GM18907 (cell line): ENCODE measurements around the gene FBXL22.

ENCODE experiments used
- ATAC-seq: cut with Tn5 transposase; IDR thresholded peaks from one replicate; pipeline ENCODE4 v1.9.1; 2021; ENCODE audit warnings: mild to moderate bottlenecking, moderate library complexity; ENCODE audit not compliant: unreplicated experiment

FBXL22 gene

GRCh38 chr15:63593705-63594671, 3.2 kb upstream of the FBXL22 start:
- no peak for ATAC-seq

GRCh38 chr15:63595065-63595464, 2.1 kb upstream of the FBXL22 start:
- no peak for ATAC-seq

GRCh38 chr15:63595688-63596087, 1.5 kb upstream of the FBXL22 start:
- ATAC-seq, result no peak

GRCh38 chr15:63596676-63597037, 530 bp upstream of the FBXL22 start:
- no peak for ATAC-seq

DNA sequence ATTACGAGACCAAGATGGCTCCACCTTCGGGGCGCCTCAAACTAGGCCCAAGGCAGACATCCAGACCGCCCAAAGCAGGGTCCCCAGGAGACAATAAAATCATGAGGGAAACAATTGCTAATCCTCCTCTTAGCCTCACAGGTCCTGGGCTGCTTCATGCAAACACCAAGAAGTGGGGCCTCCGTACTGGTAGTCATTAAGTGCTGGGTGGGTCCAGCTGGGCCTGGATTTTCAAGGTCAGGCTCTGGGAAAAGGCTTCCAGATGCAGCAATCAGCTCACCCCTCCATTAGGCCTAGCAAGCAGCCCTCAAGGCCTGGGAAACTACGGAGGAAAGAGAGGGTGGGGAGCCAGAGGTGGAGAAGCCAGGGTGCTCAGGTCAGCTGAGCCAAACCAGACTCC, 634 bp downstream of the FBXL22 start:
- no peak for ATAC-seq

GRCh38 chr15:63598473-63599400, 1.6 kb downstream of the FBXL22 start:
- ATAC-seq, result no peak

DNA sequence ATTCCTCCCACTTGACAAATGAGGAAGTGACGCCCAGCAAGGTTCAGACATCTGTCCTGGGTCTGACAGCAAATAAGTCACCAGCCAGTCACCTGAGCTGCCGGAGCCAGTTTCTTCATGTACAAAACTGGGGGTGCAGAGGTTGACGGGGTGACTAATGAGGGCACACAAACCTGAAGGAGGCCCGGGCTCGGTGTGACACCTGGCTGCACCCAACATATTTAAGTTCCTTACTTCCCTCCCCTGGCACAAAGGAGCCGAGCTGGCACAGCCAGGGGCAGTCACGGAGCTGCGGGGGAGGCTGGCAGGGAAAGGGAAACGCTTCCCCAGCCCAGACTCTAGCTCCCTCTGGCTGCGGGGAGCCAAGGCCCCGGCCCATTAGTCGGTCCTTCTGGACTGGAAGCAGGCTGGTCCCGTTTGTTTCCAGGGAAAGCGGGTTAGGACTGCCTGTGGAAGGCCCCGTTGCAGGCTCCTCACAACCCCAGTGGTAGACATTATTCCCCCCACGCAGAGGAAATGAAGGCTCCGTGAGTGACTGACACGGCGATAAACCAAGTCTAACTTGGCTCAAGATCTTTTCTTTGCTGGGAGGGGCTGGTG, 2.3 kb downstream of the FBXL22 start:
- no peak for ATAC-seq

DNA sequence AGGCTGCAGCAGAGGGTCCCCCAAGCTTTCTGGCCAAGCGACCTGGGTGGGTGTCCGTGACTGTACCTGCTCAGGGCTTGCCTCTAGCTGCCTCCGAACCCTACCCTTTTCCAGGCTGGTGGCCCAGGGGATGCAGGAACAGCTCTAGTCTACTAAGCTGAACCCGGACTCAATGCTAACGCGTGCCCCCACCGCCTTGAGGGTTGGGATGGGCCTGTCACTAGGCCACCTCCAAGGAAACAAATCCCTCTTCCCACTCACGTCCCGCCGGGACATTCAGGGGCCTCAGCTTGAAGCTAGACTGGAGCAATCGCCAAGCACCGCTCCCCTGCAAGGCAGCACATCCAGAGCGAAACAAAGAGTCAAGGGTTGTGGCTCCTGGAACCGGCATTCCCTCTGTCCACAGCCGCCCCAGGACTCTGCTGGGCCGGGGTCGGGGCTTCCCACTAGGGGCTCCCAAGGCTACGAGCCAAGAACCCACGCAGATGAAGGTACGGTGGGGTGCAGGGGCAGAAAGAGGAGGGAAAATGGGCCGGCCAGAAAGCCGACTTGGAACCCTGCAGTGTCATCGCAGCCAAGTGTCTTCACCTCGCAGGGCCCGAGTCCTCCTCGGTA, 2.9 kb downstream of the FBXL22 start:
- peak; percentile 7 for ATAC-seq

- ATAC-seq, result peak; percentile 69
These were observed 3.4 kb downstream of the FBXL22 start for GRCh38 chr15:63600616-63601025.

- ATAC-seq, result peak; percentile 15
These were observed 4.0 kb downstream of the FBXL22 start for GRCh38 chr15:63601026-63601703.

- ATAC-seq, result no peak
These were observed 4.6 kb downstream of the FBXL22 start for GRCh38 chr15:63601704-63602185.

DNA sequence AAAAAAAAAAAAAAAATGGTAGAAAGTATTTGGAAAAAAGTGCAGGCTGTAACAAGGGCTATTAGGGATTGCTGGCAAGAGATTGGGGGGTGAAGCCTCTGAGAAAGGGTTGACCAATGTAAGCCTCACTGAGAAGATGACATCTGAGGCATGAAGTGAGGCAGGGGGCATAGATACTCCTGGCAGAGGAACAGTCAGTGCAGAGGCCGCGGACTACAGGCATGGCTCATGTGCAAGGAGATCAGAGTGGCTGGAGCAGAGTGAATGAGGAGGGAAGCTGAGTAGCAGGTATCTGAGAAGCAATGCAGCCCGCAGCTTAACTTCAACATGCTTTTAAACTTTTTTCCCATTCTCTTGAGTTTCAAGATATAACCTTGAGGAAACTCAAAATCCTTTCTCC, 5.4 kb downstream of the FBXL22 start:
- no peak for ATAC-seq

GRCh38 chr15:63603516-63603915, 6.3 kb downstream of the FBXL22 start:
- ATAC-seq, result no peak

DNA sequence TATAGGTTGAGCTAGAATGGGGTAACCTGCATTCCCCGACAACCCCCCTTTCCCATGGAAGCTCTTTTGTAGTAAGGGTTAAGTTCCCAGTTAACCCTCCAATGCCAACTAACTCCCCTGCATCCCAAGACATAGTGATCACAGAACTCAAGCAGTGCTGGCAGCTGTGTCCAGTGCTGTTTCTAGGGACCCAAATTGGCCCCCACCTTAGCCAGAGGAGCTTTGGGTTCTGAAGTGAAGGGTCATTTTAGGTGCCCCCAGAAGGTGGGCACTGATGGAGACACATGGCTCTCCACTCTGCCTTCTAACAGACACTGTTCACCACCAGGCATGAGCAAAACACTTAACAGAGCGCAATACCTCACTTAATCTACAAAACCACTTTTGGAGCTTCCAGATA, 7.1 kb downstream of the FBXL22 start:
- ATAC-seq, result no peak

DNA sequence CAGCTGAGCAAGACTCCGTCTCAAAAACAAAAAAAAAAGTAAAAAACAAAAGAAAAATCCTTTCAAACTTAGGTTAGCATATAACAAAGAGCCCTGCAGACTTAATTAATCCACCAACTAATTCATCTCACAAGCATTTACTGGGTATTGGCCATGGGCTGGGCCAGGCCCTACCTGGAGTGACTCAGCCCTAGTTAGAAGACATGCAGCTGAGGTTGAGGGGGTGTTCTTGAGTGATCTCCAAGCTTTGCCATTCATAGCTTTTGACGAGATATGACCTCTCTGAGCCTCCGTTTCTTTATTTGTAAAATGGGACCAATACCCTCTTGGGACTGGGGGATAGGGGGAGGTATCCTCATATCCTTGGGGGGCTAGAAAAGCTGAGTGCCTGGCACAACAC, 7.8 kb downstream of the FBXL22 start:
- ATAC-seq, result no peak

- no peak for ATAC-seq
These were observed 8.6 kb downstream of the FBXL22 start for GRCh38 chr15:63605816-63606215.

- no peak for ATAC-seq
These were observed 9.1 kb downstream of the FBXL22 start for GRCh38 chr15:63606308-63606707.

DNA sequence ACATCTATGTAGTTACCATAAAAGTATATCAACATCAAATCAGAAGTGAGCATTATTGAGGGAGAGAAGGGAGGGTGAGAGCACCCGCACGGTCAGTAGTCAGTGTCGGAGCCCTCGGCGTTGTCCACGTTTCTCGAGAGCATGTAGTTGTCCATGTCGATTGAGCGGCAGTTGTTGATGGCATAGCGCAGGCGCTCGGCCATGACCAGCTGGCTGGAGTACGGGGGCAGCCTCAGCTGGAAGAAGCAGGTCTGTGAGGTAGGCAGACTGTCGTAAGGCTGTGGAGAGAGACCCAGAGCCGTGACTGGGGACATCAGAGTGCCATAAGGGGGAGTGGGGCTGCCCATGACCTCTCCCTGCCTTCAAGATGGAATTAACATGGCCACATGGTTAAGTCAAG, 11.8 kb downstream of the FBXL22 start:
- ATAC-seq, result no peak

DNA sequence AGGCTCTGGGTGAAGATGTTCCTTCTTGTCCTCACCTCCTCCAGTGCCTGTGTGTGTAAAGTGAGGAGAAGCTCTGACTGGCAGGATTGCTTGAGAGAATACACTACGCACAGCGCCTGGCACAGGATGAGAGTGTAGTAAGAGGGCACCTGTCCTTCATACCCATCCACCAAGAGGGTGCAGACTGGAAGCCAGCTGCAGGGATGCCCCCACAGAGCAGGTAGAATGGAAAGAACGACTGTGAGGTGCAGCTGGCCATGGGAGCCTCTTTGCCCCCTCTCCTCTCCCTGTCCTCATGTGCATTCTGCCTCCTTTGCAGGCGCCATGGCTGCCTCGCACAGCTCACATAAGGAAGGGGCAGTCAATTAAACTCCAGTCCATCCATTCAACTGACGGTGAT, 12.3 kb downstream of the FBXL22 start:
- ATAC-seq, result no peak

DNA sequence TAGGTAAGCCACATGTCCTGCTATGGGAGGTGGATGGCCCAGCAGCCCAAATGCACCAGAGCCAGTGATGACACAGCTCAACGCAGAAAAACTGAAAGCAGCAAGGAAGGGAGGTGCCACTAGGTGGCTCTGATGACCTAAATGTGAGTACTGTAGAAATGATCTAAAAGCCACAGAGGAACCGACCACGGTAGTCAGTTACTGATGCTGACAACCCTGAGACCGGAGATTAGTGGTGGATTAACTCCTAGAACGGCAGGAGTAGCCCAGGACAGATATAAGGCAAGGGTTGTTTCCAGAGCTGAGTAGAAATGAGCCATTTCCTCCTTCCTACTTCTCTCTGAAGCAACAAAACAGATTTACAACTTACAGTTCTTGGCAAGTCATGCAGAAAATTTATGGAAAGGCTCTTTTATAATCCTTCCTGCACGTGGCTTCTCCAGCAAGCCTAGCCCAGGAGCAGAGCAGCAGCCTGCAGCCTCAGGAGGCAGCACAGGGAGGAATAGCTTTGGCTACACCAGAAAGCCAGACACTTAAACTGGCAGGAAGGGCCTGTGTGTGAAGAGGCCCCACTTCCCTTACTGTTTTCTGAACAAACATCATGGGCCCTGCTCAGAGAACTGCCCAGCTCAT, 13.1 kb downstream of the FBXL22 start:
- ATAC-seq, result peak; percentile 68
